GM19455 (cell line): ENCODE measurements around the gene IPCEF1.
"Not testable (repeated sequence)": the region's sequence is repeated elsewhere in the genome, so short reads cannot be mapped to it uniquely, and the experiment has no call there.

ENCODE experiments used
- ATAC-seq: cut with Tn5 transposase; IDR thresholded peaks from one replicate; pipeline ENCODE4 v1.9.1; 2021; ENCODE audit not compliant: unreplicated experiment

The IPCEF1 gene

GRCh38 chr6:154337406-154338005 lies 19.1 kb downstream of the IPCEF1 start:
- ATAC-seq: no peak

- not testable (repeated sequence) for ATAC-seq
These were observed 22.5 kb downstream of the IPCEF1 start for GRCh38 chr6:154334147-154334546.

- no peak for ATAC-seq
These were observed 24.9 kb downstream of the IPCEF1 start for GRCh38 chr6:154331750-154332149.

- no peak for ATAC-seq
These were observed 27.0 kb downstream of the IPCEF1 start for GRCh38 chr6:154329350-154330170.

GRCh38 chr6:154327313-154327712 lies 29.3 kb downstream of the IPCEF1 start:
- ATAC-seq: not testable (repeated sequence)

DNA sequence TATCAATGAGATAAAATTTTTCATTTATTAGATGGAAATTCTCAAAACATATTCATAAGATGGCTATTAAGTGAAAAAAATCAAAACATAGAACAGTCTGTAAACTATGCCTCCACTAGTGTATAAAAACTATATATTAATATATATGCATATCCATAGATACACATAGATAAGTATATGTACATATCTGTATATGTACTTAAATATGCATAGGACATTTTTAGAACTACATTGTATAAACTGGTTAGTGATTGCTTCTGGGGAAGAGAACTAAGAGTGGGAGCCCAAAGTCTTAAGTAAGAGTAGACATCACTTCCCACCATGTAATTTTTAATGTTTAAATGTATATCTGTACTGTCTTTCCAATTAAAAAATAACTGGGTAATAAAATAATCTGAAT lies 31.5 kb downstream of the IPCEF1 start:
- no peak for ATAC-seq

DNA sequence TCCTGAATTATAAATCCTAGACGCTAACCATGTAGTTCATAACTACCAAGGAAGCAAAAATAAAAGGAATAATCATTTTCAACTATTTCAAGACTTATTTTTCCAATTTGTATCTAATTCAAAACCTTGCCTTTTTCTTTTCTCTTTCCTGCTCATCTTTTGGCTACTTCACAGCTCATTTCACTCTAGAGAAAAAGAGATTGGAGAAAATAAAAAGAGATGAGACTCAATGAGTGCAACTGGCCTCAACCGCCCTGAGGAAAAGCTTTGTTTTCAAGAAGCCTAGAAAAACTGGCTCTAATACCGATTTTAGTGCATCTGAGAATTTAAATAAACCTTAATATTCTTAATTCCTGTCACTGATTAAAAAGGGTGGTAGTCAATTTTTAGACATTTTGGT lies 36.4 kb downstream of the IPCEF1 start:
- ATAC-seq: no peak

GRCh38 chr6:154319231-154319858 lies 37.3 kb downstream of the IPCEF1 start:
- no peak for ATAC-seq

- no peak for ATAC-seq
These were observed 37.9 kb downstream of the IPCEF1 start for GRCh38 chr6:154318721-154319120.

- no peak for ATAC-seq
These were observed 40.5 kb downstream of the IPCEF1 start for GRCh38 chr6:154316131-154316530.

GRCh38 chr6:154314084-154314483 lies 42.5 kb downstream of the IPCEF1 start:
- no peak for ATAC-seq

GRCh38 chr6:154308986-154309385 lies 47.6 kb downstream of the IPCEF1 start:
- no peak for ATAC-seq

GRCh38 chr6:154307696-154308425 lies 48.7 kb downstream of the IPCEF1 start:
- ATAC-seq: no peak

- ATAC-seq: not testable (repeated sequence)
These were observed 49.5 kb downstream of the IPCEF1 start for GRCh38 chr6:154307147-154307546.

DNA sequence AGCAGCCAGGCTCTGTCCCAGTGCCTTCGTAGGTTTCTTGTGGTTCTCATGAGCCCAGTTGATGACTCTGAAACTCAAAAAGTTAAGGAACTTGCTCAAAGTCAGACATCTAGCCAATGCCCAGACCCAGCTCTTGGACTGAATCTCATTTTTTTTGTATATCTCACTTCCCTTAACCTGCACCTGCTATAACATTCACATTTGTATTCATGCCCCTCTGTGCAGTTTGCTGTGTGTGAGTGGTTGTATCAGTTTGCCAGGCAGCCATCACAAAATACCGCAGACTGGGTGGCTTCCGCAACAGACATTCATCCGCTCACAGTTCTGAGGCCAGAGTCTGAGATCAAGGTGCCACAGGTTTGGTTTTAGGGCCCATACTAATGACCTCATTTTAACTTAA lies 49.9 kb downstream of the IPCEF1 start:
- peak; percentile 33 for ATAC-seq

- no peak for ATAC-seq
These were observed 52.4 kb downstream of the IPCEF1 start for GRCh38 chr6:154304191-154304590.

DNA sequence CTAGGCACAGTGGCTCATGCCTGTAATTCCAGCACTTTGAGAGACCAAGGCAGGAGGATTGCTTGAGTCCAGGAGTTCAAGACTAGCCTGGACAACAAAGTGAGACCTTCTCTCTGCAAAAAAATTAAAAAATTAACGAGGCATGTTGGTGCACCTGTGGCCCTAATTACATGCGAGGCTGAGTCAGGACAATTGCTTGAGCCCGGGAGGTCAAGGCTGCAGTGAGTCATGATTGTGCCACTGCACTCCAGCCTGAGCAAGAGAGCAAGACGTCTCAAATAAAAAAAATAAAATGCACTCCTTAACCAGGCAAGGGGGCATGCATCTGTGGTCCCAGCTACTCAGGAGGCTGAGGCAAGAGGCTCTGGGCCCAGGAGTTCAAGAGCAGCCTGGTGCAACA lies 53.0 kb downstream of the IPCEF1 start:
- not testable (repeated sequence) for ATAC-seq

- ATAC-seq: peak; percentile 89
These were observed 54.5 kb downstream of the IPCEF1 start for GRCh38 chr6:154301839-154302752.

GRCh38 chr6:154301086-154301625 lies 55.4 kb downstream of the IPCEF1 start:
- ATAC-seq: no peak

GRCh38 chr6:154298297-154298696 lies 58.3 kb downstream of the IPCEF1 start:
- no peak for ATAC-seq
